Erythroblast (primary cell): ENCODE measurements around the gene TUBGCP5.

Experiments
- GATA1 ChIP-seq: IDR thresholded peaks from 2 replicates; pipeline ENCODE4 v1.6.1; 2011; ENCODE audit warnings: low read depth, mild to moderate bottlenecking, control low read depth, low read length, moderate library complexity
- POLR2A ChIP-seq: IDR thresholded peaks from 2 replicates; pipeline ENCODE4 v1.6.1; 2011; ENCODE audit warnings: mild to moderate bottlenecking, low read length

- TF ChIP-seq POLR2A (no peak), GATA1 (no peak)
Measured at GRCh38 chr15:23083115-23083514, 43.7 kb upstream of the TUBGCP5 start.
